ENCODE data around the gene RPRM.

Gene RPRM

GRCh38 chr2:153477636-153478288, 800 bp downstream of the RPRM start:
- ChIA-PET CTCF (interaction anchor here (0.7 to 1.2 kb wide), 3 partner anchors 130 to 703 kb away, joined by 3 read pairs; no protein-coding TSS in a partner anchor), POLR2A (ENCODE audit: low non-redundant PET) (no interaction called here)
- no peak for TF ChIP-seq CTCF (conservative IDR thresholded peaks at IDR 0.05; ENCODE audit: low read depth)
- no peak for DNase-seq (ENCODE audit: low spot score)
- H3K27ac ChIP-seq, result no peak overlapping the region

- POLR2A ChIA-PET (ENCODE audit: low non-redundant PET), result no interaction called here
- TF ChIP-seq CTCF (conservative IDR thresholded peaks at IDR 0.05; ENCODE audit: low read depth), result no peak
- DNase-seq (ENCODE audit: low spot score), result no peak
- no peak overlapping the region for H3K27ac ChIP-seq
- CTCF ChIA-PET, result interaction anchor here (0.7 to 1.1 kb wide), 2 partner anchors 129 to 618 kb away, joined by 3 to 4 read pairs; no protein-coding TSS in a partner anchor
These were observed 1.5 kb downstream of the RPRM start for GRCh38 chr2:153476816-153477635.

- POLR2A ChIA-PET (ENCODE audit: low non-redundant PET), result no interaction called here
- no peak overlapping the region for H3K27ac ChIP-seq
- DNase-seq (ENCODE audit: low spot score), result no peak
- TF ChIP-seq CTCF (conservative IDR thresholded peaks at IDR 0.05; ENCODE audit: low read depth), result no peak
- CTCF ChIA-PET, result interaction anchor here (0.7 to 1.1 kb wide), 2 partner anchors 128 to 617 kb away, joined by 3 to 4 read pairs; no protein-coding TSS in a partner anchor
These were observed 2.1 kb downstream of the RPRM start for GRCh38 chr2:153476491-153476815.

- POLR2A ChIA-PET (ENCODE audit: low non-redundant PET), result no interaction called here
- no peak for TF ChIP-seq CTCF (conservative IDR thresholded peaks at IDR 0.05; ENCODE audit: low read depth)
- no peak for DNase-seq (ENCODE audit: low spot score)
- no peak overlapping the region for H3K27ac ChIP-seq
- CTCF ChIA-PET, result no interaction called here
These were observed 3.6 kb downstream of the RPRM start for GRCh38 chr2:153474876-153475435.

- H3K27ac ChIP-seq, result no peak overlapping the region
- ChIA-PET POLR2A (ENCODE audit: low non-redundant PET) (no interaction called here), CTCF (interaction anchor here (0.6 to 0.7 kb wide), 2 partner anchors 57 to 549 kb away, joined by 3 to 4 read pairs; no protein-coding TSS in a partner anchor)
- no peak for TF ChIP-seq CTCF (conservative IDR thresholded peaks at IDR 0.05; ENCODE audit: low read depth)
- no peak for DNase-seq (ENCODE audit: low spot score)
These were observed 4.2 kb downstream of the RPRM start for GRCh38 chr2:153474407-153474806.

GRCh38 chr2:153470867-153471266, 7.7 kb downstream of the RPRM start:
- no peak overlapping the region for H3K27ac ChIP-seq
- POLR2A ChIA-PET (ENCODE audit: low non-redundant PET), result no interaction called here
- CTCF ChIA-PET, result no interaction called here
- DNase-seq (ENCODE audit: low spot score), result no peak
- TF ChIP-seq CTCF (conservative IDR thresholded peaks at IDR 0.05; ENCODE audit: low read depth), result no peak
